RWPE1 (cell line): ENCODE data around the gene KCNG2.

Source experiments
- CTCF ChIA-PET: fragments of 350-600 bp; sonication (Branson Sonifier 250); formaldehyde crosslinking; extraction: SDS; loops from one replicate; lab custom pipeline; 2021; lab: Yijun Ruan, JAX
- POLR2A ChIA-PET: fragments of 400-600 bp; formaldehyde crosslinking; extraction: SDS; loops from one replicate; lab custom pipeline; 2020; ENCODE audit warnings: antibody characterized with exemption; ENCODE audit not compliant: low non-redundant PET; lab: Yijun Ruan, JAX
- DNase-seq: peaks from one replicate; pipeline ENCODE4 v3.0.0; 2012; ENCODE audit warnings: low spot score
- H3K27ac ChIP-seq: fragments of 450-650 bp; 2 replicates; pipeline ENCODE4 v1.5.1; 2017
- TF ChIP-seq, protein P1 (sequence below): fragments of 450-650 bp; conservative IDR thresholded peaks from 2 replicates; pipeline ENCODE4 v1.5.1; 2017; ENCODE audit warnings: low read depth, mild to moderate bottlenecking

The KCNG2 gene

DNA sequence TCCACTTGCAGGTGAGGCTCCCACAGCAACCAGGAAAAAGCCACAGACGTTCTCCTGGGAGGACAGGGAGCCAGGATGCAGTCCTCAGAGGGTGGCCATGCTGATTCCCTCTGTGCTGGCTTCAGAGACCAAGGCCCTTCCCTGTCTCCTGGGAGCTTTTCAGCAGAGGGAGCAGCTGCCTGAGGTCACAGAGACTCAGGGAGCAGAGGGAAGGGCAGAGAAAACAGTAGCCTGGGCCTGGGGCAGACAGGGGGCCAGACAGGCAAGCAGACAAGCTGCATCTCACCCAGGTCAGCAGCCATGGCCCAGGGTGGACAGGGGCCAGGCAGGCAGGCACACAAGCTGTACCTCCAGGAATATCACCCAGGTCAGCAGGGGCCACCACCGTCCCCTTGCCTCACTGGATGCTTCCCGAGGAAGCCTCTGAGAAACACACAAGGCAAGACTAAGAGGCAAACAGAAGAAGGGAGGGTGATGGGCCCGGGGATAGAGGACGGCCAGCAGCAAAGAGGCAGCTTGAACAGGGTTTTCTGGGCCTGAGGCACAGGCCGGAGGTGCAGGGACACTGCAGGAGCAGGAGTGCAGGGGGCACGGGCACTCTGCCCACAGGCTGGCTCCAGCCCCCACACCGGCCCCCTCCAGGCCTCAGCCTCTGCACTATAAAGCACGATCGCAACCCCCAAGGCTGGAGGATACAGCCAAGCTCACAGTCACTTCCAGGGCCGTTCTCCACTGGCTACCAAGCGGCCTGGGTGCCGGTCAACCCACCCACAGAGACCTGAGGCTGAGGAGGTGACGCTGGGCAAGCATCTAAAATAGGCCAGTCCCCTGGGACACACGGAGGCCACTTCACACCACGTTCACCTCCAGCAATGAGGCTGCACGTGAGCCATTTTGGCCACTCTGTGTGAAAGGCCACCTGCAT lies 147.6 kb downstream of the KCNG2 start:
- TF ChIP-seq, protein P1, sequence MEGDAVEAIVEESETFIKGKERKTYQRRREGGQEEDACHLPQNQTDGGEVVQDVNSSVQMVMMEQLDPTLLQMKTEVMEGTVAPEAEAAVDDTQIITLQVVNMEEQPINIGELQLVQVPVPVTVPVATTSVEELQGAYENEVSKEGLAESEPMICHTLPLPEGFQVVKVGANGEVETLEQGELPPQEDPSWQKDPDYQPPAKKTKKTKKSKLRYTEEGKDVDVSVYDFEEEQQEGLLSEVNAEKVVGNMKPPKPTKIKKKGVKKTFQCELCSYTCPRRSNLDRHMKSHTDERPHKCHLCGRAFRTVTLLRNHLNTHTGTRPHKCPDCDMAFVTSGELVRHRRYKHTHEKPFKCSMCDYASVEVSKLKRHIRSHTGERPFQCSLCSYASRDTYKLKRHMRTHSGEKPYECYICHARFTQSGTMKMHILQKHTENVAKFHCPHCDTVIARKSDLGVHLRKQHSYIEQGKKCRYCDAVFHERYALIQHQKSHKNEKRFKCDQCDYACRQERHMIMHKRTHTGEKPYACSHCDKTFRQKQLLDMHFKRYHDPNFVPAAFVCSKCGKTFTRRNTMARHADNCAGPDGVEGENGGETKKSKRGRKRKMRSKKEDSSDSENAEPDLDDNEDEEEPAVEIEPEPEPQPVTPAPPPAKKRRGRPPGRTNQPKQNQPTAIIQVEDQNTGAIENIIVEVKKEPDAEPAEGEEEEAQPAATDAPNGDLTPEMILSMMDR, result no peak
- no peak for DNase-seq
- ChIA-PET CTCF (no interaction called here), POLR2A (no interaction called here)
- H3K27ac ChIP-seq, result no peak overlapping the region

GRCh38 chr18:79947054-79947755 lies 149.5 kb downstream of the KCNG2 start:
- ChIA-PET POLR2A (no interaction called here), CTCF (interaction anchor here (1.0 kb wide), 1 partner anchor 15 kb away, joined by 5 read pairs; no protein-coding TSS in a partner anchor)
- TF ChIP-seq, protein P1, result no peak
- H3K27ac ChIP-seq, result peak overlapping the region; percentile 42
- peak; percentile 36 for DNase-seq

GRCh38 chr18:79947881-79948610 lies 150.3 kb downstream of the KCNG2 start:
- H3K27ac ChIP-seq, result no peak overlapping the region; the same call in 1 of the 2 replicates
- TF ChIP-seq, protein P1, result no peak
- ChIA-PET CTCF (no interaction called here), POLR2A (no interaction called here)
- DNase-seq, result no peak

- TF ChIP-seq, protein P1, result no peak
- no peak for DNase-seq
- ChIA-PET POLR2A (no interaction called here), CTCF (no interaction called here)
- H3K27ac ChIP-seq, result no peak overlapping the region
Observed at GRCh38 chr18:79948719-79949411, 151.1 kb downstream of the KCNG2 start.
